GM13976 (cell line): Measurements from ENCODE around the gene PTPRJ.

ENCODE experiments used
- DNase-seq: peaks from one replicate; pipeline ENCODE4 v3.0.0; 2012; ENCODE audit warnings: low spot score
- in situ Hi-C: fragments of 300-500 bp; cut with MboI; formaldehyde crosslinking; loops from one replicate; pipeline ENCODE4 v1.12.0; 2022; ENCODE audit warnings: low sequenced_read_pairs, mixed read lengths, inconsistent platforms; ENCODE audit not compliant: unreplicated experiment
- TF ChIP-seq, protein P1 (sequence below): IDR thresholded peaks from 2 replicates; pipeline ENCODE4 v1.5.1; 2012; ENCODE audit warnings: borderline replicate concordance, mild to moderate bottlenecking; ENCODE audit not compliant: insufficient read depth; ENCODE audit errors: extremely low read depth, missing control alignments, control extremely low read depth

PTPRJ gene

DNA sequence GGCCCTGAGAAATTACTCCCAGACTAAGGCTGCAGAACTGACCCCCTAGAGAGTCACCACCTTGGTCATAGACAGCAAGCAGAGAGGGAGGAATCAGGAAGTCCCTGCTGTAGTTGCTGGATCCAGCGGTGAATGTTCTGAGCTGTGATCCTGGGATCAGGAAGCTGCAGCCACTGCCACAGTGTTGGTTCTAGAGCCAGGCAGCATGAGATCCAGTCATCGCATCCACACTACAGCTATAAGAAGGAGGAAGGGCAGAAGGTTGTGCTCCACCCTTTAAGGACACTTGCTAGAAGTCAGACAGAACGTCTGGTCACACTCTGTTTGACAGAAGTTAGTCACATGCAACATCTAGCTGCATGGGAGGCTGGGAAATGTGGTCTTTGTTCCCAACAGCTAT lies 131.5 kb downstream of the PTPRJ start:
- no peak for DNase-seq
- in situ Hi-C loops = loop anchor here (5.0 kb wide), 1 partner anchor 175 kb away; no protein-coding TSS in a partner anchor
- TF ChIP-seq, protein P1, sequence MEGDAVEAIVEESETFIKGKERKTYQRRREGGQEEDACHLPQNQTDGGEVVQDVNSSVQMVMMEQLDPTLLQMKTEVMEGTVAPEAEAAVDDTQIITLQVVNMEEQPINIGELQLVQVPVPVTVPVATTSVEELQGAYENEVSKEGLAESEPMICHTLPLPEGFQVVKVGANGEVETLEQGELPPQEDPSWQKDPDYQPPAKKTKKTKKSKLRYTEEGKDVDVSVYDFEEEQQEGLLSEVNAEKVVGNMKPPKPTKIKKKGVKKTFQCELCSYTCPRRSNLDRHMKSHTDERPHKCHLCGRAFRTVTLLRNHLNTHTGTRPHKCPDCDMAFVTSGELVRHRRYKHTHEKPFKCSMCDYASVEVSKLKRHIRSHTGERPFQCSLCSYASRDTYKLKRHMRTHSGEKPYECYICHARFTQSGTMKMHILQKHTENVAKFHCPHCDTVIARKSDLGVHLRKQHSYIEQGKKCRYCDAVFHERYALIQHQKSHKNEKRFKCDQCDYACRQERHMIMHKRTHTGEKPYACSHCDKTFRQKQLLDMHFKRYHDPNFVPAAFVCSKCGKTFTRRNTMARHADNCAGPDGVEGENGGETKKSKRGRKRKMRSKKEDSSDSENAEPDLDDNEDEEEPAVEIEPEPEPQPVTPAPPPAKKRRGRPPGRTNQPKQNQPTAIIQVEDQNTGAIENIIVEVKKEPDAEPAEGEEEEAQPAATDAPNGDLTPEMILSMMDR = no peak

DNA sequence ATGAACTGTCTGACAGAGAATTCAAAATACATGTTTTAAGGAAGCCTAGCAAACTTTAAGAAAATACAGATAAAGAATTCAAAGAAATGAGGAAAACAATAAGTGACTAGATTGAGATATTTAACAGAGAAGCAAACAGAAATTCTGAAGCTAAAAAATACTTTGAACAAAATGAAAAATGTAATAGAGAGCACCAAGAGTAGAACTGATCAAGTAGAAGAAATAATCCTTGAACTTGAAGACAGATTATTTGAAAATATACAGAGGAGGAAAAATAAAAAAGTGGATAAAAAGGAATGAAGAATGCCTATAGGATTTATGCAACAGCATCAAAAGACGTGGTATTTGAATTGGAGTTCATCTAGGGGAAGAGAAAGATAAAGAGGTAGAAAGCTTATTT lies 134.4 kb downstream of the PTPRJ start:
- DNase-seq = no peak
- in situ Hi-C loops = loop anchor here (5.0 kb wide), 1 partner anchor 177 kb away; no protein-coding TSS in a partner anchor
- TF ChIP-seq, protein P1 = no peak

DNA sequence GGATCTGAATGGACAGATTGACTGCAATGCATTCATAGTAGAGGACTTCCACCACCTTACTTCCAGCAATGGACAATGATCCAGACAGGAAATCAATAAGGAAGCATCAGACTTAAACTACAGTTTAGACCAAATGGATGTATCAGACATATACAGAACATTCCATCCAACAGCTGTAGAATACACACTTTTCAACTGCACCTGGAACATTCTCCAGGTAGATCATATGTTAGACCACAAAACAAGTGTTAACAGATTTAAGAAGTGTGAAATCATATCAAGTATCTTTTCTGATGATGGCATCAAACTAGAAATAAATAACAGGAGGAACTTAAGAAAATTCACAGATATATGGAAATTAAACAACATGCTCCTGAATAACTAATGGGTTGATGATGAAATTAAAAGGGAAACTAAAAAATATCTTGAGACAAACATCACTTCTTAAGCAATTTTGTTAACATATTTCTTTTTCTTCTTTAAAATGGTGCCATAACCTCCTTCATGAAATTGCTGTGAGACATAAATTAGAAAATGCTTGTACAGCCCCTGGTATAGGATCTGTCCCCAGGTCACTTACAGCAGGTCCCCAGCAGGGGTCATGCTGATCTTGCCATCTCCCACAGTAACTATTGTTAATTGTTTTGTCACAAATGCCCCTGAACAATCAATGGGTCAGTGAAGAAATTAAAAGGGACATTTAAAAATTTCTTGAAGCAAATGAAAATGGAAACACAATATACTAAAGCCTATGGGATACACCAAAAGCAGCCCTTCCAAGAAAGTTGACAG lies 136.3 kb downstream of the PTPRJ start:
- TF ChIP-seq, protein P1 = no peak
- in situ Hi-C loops = no loop called here
- DNase-seq = no peak

DNA sequence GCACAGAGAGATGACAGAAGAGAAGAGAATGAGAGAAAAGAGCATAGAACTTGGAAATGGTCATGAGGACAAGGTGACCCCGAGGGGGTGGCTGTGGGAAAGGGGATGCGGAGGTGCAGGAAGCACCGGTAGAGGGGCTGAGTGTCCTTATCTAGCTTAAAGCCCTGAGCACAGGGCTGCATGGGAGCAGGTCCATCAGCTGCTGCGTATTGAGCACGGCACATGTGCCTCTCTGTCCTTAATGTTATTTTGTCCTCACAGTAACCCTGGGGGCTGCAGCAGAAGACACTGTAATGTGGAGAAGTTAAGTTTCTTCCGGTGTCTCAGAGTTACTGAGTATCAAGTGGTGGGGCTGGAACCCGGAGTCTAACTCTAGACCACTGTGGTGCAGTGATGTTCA lies 141.9 kb downstream of the PTPRJ start:
- TF ChIP-seq, protein P1 = no peak
- in situ Hi-C loops = no loop called here
- DNase-seq = no peak

DNA sequence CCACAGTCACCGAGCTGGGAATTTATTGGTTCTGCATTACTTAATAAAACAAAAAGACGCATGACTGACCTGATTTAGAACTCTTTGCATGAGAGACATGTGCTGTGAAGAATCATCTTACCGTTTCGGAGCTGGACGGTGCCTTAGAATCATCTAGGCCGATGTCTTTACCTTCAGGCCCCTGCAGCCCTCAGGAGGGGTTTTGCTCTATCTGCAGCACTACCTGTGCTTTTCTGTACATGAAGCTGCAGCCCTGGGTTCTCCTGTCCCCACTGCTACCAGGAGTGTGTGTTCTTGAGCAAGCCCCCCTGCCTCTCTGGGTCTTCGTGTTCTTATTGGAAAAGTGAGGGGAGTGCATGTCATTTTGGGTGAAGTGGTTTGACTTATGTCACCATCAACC lies 142.3 kb downstream of the PTPRJ start:
- DNase-seq = no peak
- in situ Hi-C loops = no loop called here
- TF ChIP-seq, protein P1 = no peak

DNA sequence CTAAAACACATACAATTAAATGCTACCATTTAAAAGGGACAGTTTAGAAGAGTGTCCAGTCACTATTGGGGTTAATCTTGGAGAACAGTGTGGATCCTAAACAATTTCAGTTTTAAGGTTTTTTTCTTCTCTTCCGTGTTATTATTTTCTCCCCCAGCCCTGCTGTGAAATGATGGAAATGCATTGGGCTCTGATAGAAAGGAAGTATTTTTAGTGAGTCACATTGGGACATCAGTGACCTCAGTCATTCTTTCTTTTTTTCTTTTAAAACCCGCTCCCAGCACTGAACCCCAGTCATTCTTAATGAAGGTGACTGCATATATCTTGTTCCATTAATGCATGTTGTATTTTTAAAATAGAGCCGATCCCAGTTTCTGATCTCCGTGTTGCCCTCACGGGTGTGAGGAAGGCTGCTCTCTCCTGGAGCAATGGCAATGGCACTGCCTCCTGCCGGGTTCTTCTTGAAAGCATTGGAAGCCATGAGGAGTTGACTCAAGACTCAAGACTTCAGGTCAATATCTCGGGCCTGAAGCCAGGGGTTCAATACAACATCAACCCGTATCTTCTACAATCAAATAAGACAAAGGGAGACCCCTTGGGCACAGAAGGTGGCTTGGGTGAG lies 143.0 kb downstream of the PTPRJ start:
- TF ChIP-seq, protein P1 = no peak
- no peak for DNase-seq
- in situ Hi-C loops = no loop called here
